ENCODE data around the gene C15orf39.
"Not testable (repeated sequence)": the region's sequence is repeated elsewhere in the genome, so short reads cannot be mapped to it uniquely, and the experiment has no call there.

DNA sequence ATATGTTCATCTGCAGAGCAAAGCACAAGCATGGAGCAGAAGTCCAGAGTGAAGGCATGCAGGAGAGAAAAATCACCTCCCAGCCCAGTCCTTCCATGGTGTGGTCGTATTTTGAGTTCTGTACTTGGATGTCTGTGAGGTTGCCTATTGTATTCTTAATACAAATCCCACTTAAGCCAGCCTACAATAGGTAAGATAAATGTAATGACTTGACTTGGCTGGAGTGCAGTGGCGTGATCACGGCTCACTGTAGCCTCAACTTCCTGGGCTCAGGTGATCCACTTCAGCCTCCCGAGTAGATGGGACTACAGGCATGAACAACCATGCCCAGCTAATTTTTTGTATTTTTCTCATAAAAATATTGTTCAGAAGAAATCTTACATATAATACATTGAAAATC is 49.7 kb downstream of the C15orf39 start:
- TF ChIP-seq, protein P1, sequence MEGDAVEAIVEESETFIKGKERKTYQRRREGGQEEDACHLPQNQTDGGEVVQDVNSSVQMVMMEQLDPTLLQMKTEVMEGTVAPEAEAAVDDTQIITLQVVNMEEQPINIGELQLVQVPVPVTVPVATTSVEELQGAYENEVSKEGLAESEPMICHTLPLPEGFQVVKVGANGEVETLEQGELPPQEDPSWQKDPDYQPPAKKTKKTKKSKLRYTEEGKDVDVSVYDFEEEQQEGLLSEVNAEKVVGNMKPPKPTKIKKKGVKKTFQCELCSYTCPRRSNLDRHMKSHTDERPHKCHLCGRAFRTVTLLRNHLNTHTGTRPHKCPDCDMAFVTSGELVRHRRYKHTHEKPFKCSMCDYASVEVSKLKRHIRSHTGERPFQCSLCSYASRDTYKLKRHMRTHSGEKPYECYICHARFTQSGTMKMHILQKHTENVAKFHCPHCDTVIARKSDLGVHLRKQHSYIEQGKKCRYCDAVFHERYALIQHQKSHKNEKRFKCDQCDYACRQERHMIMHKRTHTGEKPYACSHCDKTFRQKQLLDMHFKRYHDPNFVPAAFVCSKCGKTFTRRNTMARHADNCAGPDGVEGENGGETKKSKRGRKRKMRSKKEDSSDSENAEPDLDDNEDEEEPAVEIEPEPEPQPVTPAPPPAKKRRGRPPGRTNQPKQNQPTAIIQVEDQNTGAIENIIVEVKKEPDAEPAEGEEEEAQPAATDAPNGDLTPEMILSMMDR (IDR thresholded peaks at IDR 0.05; ENCODE audit: insufficient read depth, low read length) = not testable (repeated sequence)
- TF ChIP-seq, protein P2, sequence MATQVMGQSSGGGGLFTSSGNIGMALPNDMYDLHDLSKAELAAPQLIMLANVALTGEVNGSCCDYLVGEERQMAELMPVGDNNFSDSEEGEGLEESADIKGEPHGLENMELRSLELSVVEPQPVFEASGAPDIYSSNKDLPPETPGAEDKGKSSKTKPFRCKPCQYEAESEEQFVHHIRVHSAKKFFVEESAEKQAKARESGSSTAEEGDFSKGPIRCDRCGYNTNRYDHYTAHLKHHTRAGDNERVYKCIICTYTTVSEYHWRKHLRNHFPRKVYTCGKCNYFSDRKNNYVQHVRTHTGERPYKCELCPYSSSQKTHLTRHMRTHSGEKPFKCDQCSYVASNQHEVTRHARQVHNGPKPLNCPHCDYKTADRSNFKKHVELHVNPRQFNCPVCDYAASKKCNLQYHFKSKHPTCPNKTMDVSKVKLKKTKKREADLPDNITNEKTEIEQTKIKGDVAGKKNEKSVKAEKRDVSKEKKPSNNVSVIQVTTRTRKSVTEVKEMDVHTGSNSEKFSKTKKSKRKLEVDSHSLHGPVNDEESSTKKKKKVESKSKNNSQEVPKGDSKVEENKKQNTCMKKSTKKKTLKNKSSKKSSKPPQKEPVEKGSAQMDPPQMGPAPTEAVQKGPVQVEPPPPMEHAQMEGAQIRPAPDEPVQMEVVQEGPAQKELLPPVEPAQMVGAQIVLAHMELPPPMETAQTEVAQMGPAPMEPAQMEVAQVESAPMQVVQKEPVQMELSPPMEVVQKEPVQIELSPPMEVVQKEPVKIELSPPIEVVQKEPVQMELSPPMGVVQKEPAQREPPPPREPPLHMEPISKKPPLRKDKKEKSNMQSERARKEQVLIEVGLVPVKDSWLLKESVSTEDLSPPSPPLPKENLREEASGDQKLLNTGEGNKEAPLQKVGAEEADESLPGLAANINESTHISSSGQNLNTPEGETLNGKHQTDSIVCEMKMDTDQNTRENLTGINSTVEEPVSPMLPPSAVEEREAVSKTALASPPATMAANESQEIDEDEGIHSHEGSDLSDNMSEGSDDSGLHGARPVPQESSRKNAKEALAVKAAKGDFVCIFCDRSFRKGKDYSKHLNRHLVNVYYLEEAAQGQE (IDR thresholded peaks at IDR 0.05; ENCODE audit: insufficient replicate concordance, low read depth) = not testable (repeated sequence)
- TF ChIP-seq POLR2AphosphoS5 (IDR thresholded peaks at IDR 0.05; ENCODE audit: low read depth); GABPA (IDR thresholded peaks at IDR 0.05; ENCODE audit: low read depth); SPI1 (IDR thresholded peaks at IDR 0.05; ENCODE audit: borderline replicate concordance, low read depth): not testable (repeated sequence)

Measured in HL-60 (cell line).